HG02973 (cell line): ENCODE results near the gene TMUB1.

ENCODE experiments used
- ATAC-seq: cut with Tn5 transposase; IDR thresholded peaks from one replicate; pipeline ENCODE4 v1.9.1; 2021; ENCODE audit warnings: moderate library complexity; ENCODE audit not compliant: unreplicated experiment

The TMUB1 gene, protein sequence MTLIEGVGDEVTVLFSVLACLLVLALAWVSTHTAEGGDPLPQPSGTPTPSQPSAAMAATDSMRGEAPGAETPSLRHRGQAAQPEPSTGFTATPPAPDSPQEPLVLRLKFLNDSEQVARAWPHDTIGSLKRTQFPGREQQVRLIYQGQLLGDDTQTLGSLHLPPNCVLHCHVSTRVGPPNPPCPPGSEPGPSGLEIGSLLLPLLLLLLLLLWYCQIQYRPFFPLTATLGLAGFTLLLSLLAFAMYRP

DNA sequence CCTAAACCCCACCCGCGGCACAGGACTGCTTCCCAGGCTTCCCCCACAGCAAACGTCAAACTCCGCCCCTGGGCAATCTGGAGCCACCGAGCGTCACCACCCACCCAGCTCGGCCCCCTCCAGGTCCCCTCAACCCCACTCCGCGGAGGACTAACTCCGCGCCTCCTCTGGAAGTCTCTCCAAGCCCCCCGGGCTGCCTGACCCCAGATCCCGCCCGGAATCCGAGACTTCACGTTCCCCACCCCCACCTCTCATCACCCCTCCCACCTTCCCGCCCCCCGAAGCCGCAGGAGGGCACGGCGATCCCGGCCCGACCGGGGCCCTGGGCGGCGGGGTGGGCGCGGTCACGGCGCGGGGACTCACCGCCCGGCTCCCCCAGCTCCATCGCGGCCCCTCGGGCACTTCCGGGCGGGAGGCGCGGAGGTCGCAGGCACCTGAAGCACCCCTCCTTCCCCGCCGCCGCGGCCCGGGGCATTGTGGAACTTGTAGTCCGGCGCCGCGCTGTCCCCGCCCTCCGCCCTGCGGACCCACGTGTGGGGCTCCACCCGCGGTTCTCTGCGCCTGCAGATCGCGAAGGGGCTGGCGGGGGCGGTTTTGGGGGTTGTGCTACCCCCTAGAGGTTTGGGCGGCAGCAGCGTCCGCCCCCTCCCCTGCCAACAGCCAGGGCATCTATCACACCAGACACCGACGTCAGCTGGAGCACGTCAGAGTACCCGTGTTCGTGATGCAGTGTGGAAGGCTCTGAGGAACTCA lies at the start of gene TMUB1:
TSS of gene TMUB1 (minus strand) at position 423 of the 753 bp plus-strand sequence. CDS start 930 bp downstream, outside the sequence.
- peak; percentile 41 for ATAC-seq

- no peak for ATAC-seq
These were observed 49.3 kb upstream of the TMUB1 start for GRCh38 chr7:151132461-151133205.

DNA sequence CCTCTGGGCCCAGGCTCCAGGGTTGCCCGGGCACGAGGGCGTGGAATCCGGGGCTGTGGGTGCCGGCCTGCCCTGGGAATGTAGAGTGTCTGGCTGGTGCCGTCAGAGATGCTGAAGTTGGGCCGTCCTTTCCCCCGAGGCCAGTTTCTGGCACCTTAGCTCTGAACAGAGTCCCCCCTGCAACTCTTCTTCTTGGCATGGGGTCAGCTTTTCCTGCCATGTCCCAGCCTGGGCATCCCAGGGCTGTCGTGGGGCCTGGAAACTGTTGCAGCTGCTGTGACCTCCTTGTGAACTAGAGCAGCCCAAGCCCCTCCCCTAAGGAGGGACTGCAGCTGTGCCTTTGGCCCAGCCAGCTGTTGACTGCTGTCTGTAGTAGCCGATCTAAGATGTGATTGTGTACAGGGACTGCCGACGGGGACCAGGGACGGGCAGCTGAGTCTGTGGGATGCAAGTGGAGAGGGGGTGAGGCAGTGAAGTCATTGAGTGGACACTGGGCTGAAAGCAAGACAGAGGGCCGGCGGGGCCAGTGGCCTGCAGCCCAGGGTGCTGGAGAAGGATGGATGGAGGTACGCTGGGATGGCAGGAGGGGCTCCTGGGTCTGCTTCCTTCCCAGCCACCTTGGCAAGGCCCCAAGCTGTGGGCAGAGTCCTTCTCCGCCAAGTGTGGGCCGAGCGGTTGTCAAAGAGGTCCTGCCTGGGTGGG lies 48.5 kb upstream of the TMUB1 start:
- ATAC-seq: no peak

- ATAC-seq: no peak
These were observed 47.9 kb upstream of the TMUB1 start for GRCh38 chr7:151131224-151131591.

DNA sequence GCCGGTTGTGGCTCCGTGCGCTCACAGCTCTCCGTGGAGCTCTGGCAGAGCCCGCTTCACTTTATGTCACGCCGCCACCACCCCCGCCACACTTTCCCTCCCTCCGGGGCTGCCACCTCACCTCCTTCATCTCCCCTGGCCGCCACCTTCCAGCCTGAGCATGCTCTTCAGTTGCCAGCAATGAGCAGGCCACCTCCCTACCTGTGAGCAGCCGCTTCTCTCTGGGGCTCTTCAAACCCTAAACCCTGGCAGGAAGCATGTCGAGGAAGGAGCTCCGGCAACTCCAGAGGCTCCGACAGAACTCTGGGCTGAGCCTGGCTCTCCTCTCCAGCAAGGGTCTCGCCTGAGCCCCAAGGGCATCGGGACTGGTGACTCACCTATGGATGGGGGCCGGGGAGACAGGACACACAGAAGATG lies 47.5 kb upstream of the TMUB1 start:
- no peak for ATAC-seq

DNA sequence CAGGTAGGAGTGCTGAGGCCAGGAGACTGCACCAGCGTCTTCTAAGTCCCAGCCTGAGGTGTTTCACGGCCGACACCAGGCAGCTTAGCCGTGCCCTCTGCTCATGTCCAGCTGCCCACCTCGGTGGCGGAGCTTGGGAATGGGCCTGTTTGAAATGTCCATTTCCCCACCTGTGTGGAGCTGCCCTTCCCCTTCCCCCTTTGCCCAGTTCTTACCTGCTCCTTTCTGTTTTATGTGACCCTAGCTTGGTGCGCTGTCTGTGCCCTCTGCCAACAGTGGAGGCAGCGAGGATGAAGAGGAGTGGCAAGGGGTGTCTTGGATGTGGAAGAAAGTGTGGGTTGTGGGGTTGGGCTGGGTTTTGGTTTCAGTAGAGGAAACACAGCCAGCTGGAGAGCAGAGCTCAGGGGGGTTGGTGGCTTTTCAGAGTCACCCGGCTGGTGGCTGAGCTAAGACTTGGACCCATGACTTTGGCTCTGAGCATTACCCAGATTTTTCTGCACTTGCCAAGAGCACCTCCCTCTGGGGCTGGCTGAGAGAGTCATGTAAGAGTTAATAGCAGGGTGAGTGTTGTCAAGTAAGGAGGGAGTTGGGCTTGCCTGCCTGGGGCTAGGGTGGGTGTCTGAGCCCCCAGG lies 46.8 kb upstream of the TMUB1 start:
- no peak for ATAC-seq

GRCh38 chr7:151129117-151129959 lies 46.0 kb upstream of the TMUB1 start:
- no peak for ATAC-seq

GRCh38 chr7:151128716-151129115 lies 45.4 kb upstream of the TMUB1 start:
- no peak for ATAC-seq

GRCh38 chr7:151128144-151128543 lies 44.9 kb upstream of the TMUB1 start:
- no peak for ATAC-seq

GRCh38 chr7:151126491-151127137 lies 43.3 kb upstream of the TMUB1 start:
- no peak for ATAC-seq

- no peak for ATAC-seq
These were observed 42.7 kb upstream of the TMUB1 start for GRCh38 chr7:151125846-151126481.

- ATAC-seq: no peak
These were observed 42.2 kb upstream of the TMUB1 start for GRCh38 chr7:151125470-151125845.

DNA sequence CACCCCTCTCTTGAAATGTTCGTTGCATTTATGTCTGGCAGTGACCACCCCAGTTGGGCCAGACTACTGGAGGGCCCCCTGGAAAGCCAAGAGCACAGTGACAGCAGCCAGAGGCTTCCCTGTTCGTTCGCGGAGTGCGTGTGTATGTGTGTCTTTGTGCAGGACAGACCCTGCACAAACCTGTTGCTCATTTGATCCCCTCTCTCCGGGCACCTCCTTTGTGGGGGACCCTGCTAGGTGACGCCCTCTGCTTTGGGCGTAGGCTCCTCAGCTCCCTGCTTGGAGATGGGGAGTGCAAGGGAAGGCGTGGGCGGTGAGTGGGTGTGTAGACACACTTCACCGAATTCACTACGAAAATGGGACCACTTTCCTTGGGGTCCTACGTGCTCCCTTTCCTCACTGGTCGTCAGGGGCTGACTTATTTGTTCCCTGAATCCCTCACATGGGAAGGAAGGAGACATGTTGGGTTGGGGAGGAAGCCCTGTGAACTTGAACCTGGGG lies 41.7 kb upstream of the TMUB1 start:
- no peak for ATAC-seq

DNA sequence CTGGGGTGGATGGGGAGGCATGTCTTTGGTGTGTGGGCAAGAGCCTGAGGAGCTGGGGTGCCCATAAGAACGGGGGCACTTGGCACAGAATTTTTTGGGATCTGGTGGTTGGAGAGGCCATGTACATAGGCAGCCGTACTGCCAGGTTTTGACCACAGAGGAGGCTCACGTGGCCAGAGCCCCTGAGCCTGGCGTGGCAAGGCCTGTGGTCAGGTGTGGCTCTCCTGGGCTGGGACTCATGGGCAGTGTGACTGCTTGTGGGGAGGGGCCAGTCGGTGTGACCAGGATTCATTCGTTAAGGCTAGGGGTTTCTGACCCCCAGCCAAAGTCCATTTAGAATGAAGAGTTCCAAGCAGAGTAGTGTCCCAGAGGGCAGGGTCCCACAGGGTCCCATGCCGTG lies 41.2 kb upstream of the TMUB1 start:
- no peak for ATAC-seq

GRCh38 chr7:151123822-151124464 lies 40.6 kb upstream of the TMUB1 start:
- no peak for ATAC-seq

DNA sequence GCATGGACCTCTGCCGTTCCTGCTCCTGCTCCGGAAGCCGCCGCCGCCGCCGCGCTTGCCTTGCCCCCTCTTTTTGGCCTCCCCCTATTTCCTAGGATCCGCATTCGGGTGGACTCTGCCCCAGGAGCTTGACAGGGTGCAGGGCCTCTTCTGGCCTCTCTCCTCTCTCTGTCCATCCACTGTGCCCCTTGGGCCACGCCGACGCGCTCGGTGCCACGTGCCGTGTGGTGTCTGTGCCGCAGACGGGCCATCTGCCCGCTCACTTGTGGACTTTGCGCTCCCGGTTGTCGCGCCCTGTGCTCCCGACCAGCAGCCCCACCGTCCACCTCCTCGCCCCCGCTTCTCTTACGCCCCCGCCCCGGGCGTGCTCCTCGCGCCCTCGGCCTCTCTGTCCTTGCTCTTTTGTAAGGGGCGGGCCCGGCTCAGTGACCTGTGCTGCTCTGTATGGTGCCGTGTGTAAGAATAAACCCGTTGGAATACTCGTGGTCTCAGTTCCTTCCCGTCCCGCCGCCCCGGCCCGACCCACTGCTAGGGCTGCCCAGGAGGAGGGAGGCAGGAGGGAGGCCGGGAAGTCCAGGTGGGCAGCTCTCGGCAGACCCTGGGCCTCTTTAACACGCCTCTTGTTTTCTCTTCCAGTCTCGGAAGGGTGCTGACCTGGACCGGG lies 40.0 kb upstream of the TMUB1 start:
- ATAC-seq: no peak

DNA sequence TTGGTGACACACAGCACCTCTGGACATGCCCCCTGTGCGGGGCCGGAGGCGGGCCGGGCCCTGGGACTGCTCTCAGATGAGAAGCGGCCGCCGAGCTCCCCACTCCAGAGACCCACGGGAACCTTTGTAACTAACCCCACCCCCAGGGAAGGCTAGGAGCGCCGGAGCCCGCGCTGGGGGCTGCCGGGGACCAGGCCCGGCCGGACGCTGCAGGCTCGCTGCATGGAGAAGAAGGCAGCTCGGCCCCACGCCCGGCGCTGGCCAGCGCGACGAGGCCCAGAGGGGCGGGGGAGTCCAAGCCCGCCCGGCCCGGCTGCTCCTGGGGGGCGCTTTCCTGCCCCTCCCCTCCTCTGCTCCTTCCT lies 39.5 kb upstream of the TMUB1 start:
- no peak for ATAC-seq

- no peak for ATAC-seq
These were observed 39.0 kb upstream of the TMUB1 start for GRCh38 chr7:151122276-151122675.
